GM19240 (cell line): ENCODE measurements around the gene MTLN.
"Not testable (repeated sequence)": the region's sequence is repeated elsewhere in the genome, so short reads cannot be mapped to it uniquely, and the experiment has no call there.

Experiments used
- DNase-seq: peaks from one replicate; pipeline ENCODE4 v3.0.0; 2011; ENCODE audit warnings: low spot score; ENCODE audit not compliant: insufficient read length

The MTLN gene

GRCh38 chr2:110204408-110205385, 7.7 kb downstream of the MTLN start, which contains the start of gene NPHP1:
TSS of gene NPHP1 (minus strand) at chr2:110205013. CDS start at chr2:110204968, 45 bp downstream.
- peak; percentile 89 for DNase-seq

- no peak for DNase-seq
Measured at GRCh38 chr2:110198016-110198415, 14.3 kb downstream of the MTLN start.

DNA sequence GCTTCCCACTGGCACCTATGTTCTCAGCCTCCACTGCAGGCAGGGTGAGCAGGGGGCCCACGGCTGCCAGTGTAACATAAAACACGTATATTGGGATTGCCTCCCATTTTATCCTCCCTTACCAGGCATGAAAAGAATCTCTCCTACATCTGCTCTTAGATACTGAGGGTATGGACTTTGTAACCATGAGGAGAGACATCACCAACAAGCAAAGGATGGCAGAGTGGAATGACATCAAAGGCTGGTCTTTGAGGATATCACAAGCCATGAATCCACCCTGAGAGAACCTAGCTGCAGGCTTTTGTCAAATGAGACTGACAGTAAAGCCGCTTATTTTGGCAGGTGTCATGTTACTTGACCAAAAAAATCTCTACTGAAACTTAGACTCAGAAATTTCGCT, 14.9 kb downstream of the MTLN start:
- DNase-seq, result no peak

- DNase-seq, result not testable (repeated sequence)
Measured at GRCh38 chr2:110190169-110190568, 22.2 kb downstream of the MTLN start.

DNA sequence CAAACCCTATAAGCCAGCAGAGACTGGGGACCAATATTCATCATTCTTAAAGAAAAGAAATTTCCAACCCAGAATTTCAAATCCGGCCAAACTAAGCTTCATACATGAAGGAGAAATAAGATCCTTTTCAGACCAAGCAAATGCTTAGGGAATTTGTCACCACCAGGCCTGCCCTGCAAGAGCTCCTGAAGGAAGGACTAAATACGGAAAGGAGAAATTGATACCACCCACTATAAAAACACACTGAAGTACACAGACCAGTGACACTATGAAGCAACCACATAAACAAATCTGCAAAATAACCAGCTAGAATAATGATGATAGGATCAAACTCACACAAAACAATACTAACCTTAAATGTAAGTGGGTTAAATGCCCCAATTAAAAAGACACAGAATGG, 29.9 kb downstream of the MTLN start:
- no peak for DNase-seq

- no peak for DNase-seq
Measured at GRCh38 chr2:110180036-110180435, 32.3 kb downstream of the MTLN start.

DNA sequence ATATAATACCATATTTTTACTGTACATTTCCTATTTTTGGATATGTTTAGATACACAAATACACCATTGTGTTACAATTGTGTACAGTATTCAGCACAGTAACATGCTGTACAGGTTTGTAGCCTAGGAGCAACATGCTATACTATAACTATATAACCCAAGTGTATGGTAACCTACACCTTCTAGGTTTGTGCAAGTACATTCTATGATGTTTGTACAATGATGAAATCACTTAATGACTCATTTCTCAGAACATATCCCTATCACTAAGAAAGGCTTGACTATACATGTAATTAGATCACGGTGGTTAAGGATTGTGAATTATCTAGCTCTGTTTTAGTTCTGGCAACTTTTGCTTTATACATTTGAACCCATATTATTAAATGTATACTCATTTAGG, 38.8 kb downstream of the MTLN start:
- DNase-seq, result no peak

GRCh38 chr2:110172506-110172905, 39.8 kb downstream of the MTLN start:
- no peak for DNase-seq

GRCh38 chr2:110170102-110170501, 42.2 kb downstream of the MTLN start:
- no peak for DNase-seq

- DNase-seq, result no peak
Measured at GRCh38 chr2:110167326-110168000, 44.9 kb downstream of the MTLN start.

GRCh38 chr2:110166266-110166665, 46.1 kb downstream of the MTLN start:
- DNase-seq, result no peak
